NCI-H2227 treated with DMSO at 0.1 percent for 48 hours (cell line): Measurements from ENCODE around the gene PHC3.

ENCODE experiments used
- DNase-seq: peaks from one replicate; lab custom pipeline; 2025; lab: John Stamatoyannopoulos, UW

Gene PHC3

DNA sequence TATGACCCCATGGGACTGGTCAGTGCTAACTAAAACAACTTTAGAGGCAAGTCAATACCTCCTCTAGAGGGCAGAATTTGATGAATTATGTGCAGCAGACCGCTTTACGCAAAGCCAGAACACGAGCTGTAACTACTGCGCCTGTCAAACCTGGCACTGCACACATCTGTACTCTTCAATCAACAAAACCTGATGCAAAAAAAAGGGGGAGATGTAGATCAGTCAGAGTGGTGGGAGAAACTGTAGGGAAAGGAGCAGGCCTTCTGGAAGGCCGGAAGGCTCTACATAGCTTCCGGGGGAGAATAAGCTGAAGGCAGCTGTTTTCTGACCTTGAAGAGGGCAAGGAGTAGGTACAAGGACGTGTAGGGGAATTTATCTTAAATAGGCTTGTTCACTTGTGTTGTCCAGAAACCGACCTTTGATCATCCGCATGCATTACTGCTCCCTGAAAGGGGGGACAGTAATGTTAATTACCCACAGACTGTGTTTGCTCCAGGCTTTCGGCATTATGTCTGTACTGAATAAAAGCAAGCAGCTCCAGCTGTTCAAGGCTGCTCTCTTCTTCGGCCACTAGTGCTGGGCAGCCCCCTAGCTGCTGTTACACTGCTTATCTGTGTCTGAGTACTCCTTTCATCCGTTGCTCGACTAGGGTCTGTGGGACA lies 102.8 kb downstream of the PHC3 start:
- DNase-seq: no peak

DNA sequence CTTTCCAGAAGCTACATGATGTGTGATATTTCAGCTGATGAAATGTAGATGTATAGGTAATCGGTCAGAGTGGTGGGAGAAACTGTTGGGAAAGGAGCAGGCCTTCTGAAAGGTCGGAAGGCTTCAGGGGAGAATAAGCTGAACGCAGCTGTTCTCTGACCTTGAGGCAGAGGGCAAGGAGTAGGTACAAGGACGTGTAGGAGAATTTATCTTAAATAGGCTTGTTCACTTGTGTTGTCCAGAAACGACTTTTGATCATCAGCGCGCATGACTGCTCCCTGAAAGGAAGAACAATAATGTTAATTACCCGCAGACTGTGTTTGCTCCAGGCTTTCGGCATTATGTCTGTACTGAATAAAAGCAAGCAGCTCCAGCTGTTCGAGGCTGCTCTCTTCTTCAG lies 104.2 kb downstream of the PHC3 start:
- no peak for DNase-seq

DNA sequence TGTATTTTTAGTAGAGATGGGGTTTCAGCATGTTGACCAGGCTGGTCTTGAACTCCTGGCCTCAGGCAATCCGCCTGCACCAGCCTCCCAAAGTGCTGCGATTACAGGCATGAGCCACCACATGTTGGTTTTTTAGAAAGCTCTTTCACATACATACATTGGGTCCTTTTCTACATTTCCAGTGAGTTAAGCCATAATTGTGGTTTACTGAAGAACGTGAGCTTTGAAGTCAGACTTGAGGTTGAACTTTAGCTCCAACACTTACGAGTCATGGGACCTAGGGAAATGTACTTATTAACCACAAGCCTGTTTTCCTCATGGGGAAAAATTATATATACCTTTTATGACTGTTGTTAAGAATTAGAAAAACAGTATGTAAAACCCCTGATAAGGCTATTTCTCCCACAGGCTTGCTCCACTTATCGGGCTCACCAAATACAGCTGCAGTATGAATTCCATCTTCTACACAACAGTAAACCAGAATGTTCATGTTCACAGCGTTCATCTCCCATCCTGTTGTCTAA lies 104.8 kb downstream of the PHC3 start:
- DNase-seq: no peak

DNA sequence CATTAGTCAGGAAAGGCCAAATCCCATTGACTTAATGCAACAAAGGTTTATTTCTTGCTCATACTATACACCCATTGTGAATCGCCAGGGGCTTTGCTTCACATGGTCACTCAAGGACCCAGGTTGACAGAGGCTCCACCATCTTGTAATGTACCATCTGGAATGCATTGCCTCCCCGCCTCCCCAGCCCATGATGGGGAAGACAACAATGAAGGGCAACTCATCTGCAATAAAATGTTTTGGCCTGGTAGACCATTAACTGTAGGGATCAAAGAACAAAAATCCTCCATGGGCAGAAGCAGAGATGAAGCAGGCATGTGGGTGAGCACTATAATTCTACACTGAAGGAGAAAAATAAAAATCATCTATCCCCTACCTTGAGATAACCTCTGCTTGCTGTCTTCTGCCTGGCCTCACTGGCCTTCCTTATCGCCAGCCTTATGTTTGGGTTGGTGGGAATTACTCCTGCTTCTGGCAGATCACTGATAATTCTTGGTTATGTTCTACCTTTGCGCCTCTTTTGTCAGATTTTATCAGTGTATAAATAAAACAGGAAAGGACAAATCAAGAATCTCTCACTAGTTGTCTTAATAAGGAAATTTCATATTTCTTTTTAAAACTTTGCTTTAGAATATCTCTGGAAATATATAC lies 106.0 kb downstream of the PHC3 start:
- no peak for DNase-seq

DNA sequence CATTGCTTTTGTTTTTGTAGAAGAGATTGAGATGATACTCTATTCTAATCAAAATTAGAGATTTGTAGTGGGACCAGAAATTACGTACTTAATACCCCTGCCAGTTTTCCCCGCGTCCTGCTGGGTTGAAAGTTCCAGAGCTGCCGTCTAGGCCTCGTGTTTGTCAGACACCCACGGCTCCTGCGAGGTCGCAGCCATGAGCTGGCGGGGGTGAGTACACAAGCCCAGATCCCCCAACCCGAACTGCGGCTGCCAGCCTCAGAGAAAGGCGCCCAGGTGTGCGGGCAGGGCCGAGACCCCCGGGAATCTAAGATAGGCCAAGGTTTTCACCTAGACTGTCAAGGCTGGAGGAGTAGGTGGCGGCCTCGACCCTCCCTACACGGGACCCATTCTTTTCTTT lies 117.4 kb downstream of the PHC3 start:
- no peak for DNase-seq

DNA sequence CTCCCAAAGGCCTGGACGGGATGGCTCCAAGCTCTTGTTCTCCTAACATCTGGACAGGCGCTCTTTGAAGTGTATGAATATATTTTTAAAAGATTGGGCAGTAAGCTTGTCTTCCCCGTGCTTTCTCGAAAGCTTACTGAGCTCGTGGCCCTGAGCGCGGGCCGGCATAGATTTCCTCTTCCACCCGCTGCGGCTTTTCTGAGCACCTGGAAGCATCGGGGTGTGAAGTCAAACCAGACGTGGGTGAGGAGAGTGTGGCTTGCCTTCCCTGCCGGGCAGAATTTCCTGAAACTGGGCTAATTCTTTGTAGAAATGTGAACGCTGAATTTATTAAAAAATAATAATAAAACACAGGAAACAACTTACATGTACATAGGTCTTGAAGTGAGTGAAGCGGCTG lies 117.8 kb downstream of the PHC3 start:
- no peak for DNase-seq

DNA sequence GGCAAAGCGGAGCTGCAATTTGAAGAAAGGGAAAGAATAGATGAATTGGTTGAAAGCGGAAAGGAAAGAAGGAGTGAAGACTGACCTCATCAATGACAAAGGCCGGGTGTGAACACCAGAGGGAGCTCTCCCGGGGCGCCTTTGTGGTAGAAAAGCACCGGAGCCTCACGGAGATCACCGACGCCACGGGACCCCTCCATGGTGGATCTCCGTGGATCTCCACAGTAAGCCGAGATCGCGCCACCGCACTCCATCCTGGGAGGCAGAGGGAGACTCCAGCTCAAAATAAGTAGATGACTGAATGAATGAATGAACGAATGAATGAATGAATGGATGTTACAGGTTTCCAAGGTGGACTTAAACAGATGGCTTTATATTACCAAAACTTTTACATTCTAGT lies 118.8 kb downstream of the PHC3 start:
- no peak for DNase-seq

DNA sequence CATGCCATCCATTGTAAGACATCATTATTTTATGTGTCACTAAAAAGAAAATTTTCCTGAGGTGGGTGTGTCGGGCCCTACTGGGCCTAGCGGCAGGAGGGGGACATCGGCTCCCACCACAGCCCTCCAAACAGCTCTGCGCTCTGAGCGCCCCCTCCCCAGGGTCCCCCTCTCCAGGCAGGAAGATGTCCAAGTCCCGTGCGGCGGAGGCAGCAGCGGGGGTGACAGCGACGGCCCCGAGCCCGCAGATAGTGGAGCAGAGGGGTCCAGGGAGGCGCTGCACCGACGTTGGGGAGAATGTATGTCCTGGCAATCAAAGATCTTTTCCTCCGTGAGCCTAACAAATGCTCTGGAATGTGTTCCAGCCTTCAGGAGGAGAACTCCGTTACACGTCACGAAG lies 119.5 kb downstream of the PHC3 start:
- DNase-seq: no peak

DNA sequence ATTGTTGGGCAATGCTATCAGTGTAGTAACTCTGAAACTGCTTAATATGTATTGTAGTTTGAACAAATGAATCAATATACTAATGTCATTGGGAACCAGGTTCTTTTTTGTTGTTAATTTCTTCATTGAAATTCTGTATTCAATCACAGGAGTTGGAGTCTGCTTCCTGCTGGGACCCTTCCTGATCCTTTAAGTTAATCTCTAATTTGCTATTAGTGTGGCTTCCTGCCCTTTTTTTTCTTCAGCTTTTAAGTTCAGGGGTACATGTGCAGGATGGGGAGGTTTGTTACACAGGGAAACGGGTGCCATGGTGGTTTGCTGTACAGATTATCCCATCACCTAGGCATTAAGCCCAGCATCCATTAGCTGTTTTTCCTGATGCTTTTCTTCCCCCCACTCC lies 122.1 kb downstream of the PHC3 start:
- no peak for DNase-seq

DNA sequence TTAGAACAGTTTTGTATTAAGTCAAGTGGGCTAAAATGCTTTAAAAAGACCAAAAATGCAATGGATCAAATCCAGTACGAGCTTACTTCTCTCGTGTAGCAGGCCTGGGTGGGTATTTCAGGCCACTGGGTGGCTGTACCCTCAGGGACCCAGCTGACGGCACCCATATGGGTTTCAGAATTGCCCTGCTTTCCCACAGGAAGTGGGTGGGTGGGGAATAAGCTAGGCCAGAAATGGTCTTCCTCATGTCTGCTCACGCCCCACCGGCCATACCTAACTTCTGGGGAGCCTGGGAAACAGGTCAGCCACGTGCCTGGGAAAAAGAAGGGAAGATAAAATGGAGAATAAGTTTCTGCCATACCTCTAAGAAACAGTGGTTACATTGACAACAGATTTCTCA lies 123.4 kb downstream of the PHC3 start:
- no peak for DNase-seq

DNA sequence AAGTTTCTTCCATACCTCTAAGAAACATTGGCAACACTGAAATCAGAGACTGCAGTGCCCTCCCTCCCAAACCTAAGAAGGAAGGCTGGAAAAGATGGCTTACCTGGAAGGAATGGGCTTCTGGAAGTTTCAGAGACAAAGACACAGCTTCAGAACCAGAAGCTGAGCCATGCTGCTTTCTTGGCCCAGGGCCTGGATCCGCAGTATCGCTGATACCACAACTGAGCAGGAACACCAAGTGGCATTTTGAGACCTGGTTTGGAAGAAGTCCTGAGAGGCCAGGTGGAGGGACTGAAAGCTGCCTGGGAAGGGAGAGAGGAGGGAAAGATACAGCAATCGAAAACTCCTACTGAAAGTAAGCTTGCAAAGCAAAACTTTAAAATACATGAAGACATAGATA lies 124.0 kb downstream of the PHC3 start:
- no peak for DNase-seq

DNA sequence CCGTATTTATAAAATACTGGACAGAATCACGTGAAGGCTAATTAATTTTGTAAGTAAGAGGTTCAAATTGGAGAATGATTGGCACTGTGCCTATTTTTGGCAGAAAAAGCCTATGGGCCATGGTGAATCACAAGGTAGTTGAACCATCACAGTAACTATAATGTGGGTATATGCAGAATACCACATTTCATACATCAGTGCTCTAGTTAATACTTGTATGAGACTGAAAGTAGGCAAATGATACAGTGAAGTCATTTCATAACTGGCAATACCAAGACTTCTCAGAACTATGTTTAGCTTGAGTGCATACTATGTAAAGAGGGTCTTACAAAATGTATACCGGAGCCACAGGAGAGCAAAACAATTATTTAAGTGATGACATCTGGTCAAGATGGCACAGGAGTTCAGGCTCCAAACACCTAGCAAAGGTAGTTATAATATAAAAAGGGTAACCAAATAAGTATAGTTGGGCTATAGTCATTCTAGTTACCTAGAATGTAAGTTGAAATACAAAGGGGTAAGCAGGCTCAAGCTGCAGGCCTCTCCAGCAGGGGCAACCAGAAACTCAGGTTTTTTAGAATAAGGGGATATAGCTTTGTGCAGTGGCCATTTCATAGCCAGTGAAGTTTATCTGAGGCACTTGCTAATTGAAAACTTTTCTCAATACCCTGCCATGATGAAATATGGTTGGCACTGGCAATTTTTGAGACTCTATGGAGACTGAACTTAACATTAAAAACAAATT lies 124.7 kb downstream of the PHC3 start:
- no peak for DNase-seq

DNA sequence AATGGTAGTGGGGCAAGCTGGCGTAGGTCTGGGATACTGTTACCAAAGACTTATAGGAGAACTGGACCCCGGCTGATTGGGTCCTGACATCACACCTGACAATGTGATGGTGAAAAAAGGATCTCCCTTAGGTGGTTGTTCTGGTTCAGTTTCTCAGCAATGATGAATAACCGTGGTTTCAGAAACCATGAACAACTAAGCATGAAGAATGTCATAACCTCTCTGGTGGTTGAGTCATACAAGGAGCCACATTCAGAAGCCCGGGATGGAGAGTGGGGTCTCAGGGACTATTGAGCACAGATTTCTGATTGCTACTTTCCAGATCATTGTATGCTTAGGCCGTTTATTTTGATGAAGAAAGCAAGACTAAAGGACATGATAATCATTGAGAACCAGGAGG lies 126.3 kb downstream of the PHC3 start:
- DNase-seq: no peak

DNA sequence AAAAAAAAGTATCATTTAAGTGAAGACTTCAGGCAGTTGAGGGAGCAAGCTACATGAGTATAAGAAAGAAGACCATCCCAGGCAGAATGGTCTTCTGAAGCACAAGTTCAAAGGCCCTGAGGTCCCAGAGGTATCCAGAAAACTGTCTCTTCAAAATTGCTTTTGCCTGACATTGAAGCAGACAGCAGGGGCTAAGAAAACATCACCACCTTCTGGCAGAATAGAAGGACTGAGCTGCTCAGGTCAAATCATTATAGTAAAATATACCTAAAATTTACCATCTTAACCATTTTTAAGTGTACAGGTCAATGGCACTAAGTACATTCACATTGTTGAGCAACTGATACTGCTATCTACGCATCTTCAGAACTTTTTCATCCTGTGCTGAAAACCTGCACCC lies 127.3 kb downstream of the PHC3 start:
- DNase-seq: no peak

DNA sequence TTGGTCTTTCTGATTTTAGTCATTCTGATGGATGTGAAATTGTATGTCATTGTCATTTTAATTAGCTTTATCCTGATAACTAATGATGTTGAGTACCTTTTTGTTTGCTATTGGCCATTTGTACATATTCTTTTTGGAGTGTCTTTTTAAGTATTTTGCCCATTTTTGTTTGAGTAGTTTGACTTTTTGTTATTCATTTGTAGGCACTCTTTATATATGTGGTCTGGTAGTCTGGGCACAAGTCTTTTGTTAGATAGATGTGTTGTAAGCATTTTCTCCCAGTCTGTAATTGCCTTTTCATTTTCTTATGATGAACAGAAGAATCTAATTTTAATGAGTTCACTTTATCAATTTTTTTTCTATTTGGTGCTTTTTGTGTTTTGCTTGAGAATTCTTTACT lies 129.1 kb downstream of the PHC3 start:
- no peak for DNase-seq

DNA sequence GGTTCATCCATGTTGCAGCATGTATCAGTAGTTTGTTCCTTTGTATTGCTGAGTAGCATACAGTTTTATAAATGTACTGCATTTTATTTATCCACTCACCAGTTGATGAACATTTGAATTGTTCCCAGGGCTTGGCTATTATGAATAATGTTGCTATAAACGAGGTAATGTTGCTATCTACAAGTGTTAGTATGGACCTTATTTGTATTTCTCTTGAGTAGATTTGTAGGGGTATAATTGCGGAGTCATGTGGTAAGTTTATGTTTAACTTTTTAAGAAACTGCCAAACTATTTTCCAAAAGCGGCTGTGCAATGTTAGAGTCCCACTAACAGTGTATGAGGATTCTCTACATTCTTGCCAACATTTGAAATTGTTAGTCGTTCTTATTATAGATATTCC lies 130.8 kb downstream of the PHC3 start:
- DNase-seq: no peak

DNA sequence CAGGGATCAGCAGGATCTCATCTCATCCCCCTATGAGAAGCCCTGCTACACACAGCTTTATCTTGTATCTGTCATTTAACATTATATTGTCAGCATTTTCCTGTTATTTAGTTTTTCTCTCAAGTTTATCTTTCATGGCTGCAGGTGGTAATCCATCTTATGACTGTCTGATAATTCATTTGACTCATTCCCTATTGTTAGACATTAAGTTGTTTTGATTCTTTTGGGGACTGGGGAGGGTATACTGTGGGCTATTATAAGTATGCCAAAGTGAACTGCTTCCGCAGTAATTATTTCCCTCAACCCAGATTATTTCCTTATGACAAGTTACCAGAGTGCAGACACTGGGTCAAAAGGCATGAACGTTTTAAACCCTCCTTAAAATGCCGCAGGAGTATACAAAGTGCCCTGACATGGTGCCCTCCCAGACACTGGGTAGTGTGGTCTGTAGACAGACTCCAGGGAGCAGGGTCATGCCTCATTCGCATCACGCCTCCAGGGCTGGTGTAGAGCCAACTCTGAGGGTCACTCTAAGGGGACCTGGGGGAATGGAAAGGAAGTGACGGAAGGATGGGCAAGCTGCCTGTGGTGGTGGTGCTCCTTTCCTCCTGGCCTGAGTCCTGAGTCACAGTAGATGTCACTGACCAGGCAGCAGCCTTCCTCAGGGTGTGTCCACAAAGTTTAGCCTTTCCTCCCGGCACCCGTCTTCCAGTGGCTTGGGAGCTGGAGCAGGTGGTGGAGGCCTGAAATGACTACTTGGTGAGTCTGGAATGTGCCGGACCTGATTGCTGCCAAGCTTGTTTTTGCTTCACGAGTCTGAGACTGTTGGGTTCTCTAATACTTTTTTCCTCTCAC lies 132.2 kb downstream of the PHC3 start:
- no peak for DNase-seq

DNA sequence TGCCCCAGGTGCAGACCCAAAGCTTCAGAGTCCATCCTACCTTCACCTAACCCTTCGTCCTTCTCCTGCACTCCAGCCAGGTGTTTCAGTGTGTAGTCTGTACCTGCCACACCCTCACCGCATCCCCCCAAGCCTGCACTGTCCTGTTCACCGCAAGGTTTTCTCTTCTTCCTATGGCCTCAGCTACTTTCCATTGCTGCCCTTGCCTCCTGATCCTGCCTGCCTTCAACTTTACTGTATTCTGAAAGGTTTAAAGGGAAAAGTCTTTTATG lies 134.5 kb downstream of the PHC3 start:
- no peak for DNase-seq

DNA sequence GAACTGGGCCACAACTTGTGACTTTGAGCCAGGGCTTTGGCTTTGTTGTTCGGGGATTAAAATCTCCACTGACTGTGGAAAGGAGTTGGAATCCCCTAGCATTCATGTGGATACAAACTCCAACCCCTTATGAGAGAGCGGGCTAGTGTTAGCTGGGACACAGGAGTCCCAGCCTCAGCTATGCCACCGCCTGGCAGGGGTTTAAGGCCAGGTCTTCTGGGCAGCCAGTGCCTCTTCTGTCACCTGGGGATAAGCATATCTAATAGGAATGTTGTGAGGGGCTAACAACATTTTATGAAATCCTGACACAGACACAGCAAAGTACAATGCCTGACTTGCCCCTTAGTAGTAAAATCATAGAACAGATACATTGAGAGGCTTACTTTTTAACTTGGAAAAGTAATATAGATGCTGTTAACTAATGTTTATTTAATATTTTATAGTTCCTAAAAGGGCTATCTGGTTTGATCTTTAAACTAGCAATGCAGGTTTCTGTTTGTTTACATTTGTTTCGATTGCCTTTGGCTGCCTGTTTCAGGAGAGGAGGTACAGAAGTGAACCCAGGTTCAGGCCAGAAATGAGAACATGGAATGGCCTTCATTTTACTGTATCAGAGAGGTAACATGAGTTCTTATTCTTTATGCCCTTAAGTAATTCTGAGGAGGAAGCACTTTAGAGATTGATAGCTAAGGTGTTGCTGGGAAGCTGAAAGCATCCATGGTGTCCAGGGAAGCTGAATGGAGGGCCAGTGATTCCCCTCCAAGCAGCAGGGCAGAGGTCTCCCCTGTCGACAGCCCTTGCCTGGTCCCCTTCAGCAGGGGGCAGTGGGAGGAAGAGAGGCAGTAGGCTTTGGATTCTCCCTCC lies 135.0 kb downstream of the PHC3 start:
- no peak for DNase-seq

DNA sequence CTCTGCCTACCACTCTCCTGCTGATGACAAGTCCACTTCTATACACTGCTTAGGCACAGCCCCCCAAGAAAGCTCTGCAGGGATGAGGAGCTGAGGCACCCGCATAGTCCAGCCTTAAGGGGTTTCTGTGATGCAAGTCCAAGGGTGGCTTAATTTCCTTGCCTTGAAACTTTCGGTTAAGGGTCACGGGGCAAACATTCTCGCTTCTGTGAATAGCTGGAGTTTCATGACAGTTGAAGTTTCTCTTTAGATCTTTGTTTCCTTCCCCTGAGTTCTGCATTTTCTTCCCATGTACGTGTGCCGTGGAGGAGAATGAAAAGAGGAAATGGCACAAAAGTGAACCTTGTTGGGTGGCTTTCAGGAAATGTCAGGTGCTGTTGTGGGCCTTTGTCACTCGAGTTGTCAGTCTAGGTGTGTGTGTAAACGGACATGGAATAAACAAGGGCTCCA lies 136.7 kb downstream of the PHC3 start:
- DNase-seq: no peak

DNA sequence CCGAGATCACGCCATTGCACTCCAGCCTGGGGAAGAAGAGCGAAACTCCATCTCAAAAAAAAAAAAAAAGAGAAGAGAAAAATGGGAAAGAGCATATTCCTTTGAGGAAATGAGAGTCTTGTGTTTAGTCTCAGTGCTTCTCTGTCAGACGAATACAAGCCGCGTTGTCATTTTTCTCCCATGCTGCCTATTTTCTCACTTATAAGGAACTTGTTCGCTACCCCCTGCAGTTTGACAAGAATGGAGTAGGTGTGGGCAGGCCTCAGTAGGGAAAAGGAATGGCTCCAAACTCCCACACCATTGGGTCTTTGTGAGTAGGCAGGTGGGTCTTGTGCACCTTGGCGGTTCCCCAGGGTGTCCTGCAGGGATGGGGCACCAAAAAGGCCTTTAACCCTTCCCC lies 137.3 kb downstream of the PHC3 start:
- DNase-seq: no peak

DNA sequence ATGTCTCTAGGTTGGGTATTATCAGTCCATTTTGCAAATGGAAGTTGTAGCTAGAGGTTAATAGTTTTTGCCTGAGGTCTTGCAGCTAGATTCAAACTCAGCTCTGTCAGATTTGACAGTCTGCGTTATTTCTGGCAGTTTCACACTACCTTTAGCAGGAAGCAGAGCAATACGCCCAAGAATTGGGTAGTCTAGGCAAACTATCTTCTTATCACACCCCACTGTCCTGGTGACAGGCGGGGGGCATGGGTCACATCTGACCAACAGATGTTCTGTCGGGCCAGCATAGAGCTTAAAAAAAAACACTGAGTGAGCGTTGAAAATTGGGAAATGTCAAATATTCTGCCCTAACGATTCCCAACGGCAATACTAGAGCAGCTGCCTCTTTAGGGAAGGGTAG lies 138.0 kb downstream of the PHC3 start:
- no peak for DNase-seq
